Daoy (cell line): ENCODE measurements around the gene WNK2. TPM values are rescaled to one million over a fixed set of nuclear protein-coding genes. Genes with fewer than 3 reads are reported as not detected.

Experiments
- DNase-seq: peaks from one replicate; pipeline ENCODE4 v3.0.0-alpha.2; 2015; ENCODE audit warnings: low read depth
- total RNA-seq: library from RNA; depleted of rRNA; stranded (reverse); fragments of >200 nt; shearing (Covaris generic); gene quantifications from 2 replicates; pipeline ENCODE4 v1.2.3, GENCODE V29; 2014

The WNK2 gene
- total RNA-seq, 1 experiment from 2014 or later, result 1.4 TPM

GRCh38 chr9:93265972-93266371 lies 82.0 kb downstream of the WNK2 start:
- DNase-seq, result no peak

- DNase-seq, result no peak
Observed at GRCh38 chr9:93266521-93267001, 82.6 kb downstream of the WNK2 start.

GRCh38 chr9:93267091-93267541 lies 83.2 kb downstream of the WNK2 start:
- peak; percentile 1 for DNase-seq

- DNase-seq, result peak; percentile 1
Observed at GRCh38 chr9:93267681-93268505, 84.0 kb downstream of the WNK2 start.

GRCh38 chr9:93268551-93269314 lies 84.8 kb downstream of the WNK2 start:
- peak; percentile 0 for DNase-seq

- no peak for DNase-seq
Observed at GRCh38 chr9:93270976-93271375, 87.0 kb downstream of the WNK2 start.

- DNase-seq, result no peak
Observed at GRCh38 chr9:93276973-93277372, 93.0 kb downstream of the WNK2 start.

GRCh38 chr9:93278144-93278543 lies 94.2 kb downstream of the WNK2 start:
- DNase-seq, result no peak

- DNase-seq, result no peak
Observed at GRCh38 chr9:93280661-93281259, 96.8 kb downstream of the WNK2 start.

- DNase-seq, result no peak
Observed at GRCh38 chr9:93286252-93287188, 102.6 kb downstream of the WNK2 start.

GRCh38 chr9:93287189-93287552 lies 103.2 kb downstream of the WNK2 start:
- DNase-seq, result no peak

GRCh38 chr9:93287593-93287992 lies 103.7 kb downstream of the WNK2 start:
- no peak for DNase-seq

GRCh38 chr9:93288341-93288740 lies 104.4 kb downstream of the WNK2 start:
- DNase-seq, result no peak

- DNase-seq, result peak; percentile 75
Observed at GRCh38 chr9:93288891-93289883, 105.2 kb downstream of the WNK2 start.

- DNase-seq, result no peak
Observed at GRCh38 chr9:93290495-93291434, 106.8 kb downstream of the WNK2 start.

- DNase-seq, result no peak
Observed at GRCh38 chr9:93291536-93292287, 107.8 kb downstream of the WNK2 start.

GRCh38 chr9:93292288-93292615 lies 108.3 kb downstream of the WNK2 start:
- DNase-seq, result no peak

GRCh38 chr9:93292664-93293328 lies 108.9 kb downstream of the WNK2 start:
- no peak for DNase-seq
